LNCAP (cell line): ENCODE data around the gene SNX32.

Experiments
- CTCF ChIP-seq: fragments of 450-650 bp; IDR thresholded peaks from 2 replicates; pipeline ENCODE4 v1.5.1; 2017; ENCODE audit warnings: mild to moderate bottlenecking

Gene SNX32

GRCh38 chr11:65868076-65868667 is 34.4 kb downstream of the SNX32 start:
- TF ChIP-seq CTCF = no peak

GRCh38 chr11:65868907-65869306 is 35.1 kb downstream of the SNX32 start:
- no peak for TF ChIP-seq CTCF

GRCh38 chr11:65869643-65870306 is 36.0 kb downstream of the SNX32 start:
- TF ChIP-seq CTCF = no peak

GRCh38 chr11:65870307-65870658 is 36.5 kb downstream of the SNX32 start:
- no peak for TF ChIP-seq CTCF

- no peak for TF ChIP-seq CTCF
These were observed 37.2 kb downstream of the SNX32 start for GRCh38 chr11:65870706-65871681.

- no peak for TF ChIP-seq CTCF
These were observed 38.2 kb downstream of the SNX32 start for GRCh38 chr11:65871811-65872548.

- no peak for TF ChIP-seq CTCF
These were observed 39.0 kb downstream of the SNX32 start, which contains the start of gene EFEMP2 for GRCh38 chr11:65872586-65873317. Gene EFEMP2 (minus strand): TSS chr11:65872800. CDS start chr11:65872354, 446 bp downstream.
